WTC11 (cell line): Measurements from ENCODE around the gene MBNL1. TPM values are rescaled to one million over a fixed set of nuclear protein-coding genes. Genes with fewer than 3 reads are reported as not detected.

Source experiments
- ATAC-seq: fragments of 200-7000 bp; cut with Tn5 transposase; 2 replicates; pipeline ENCODE4 v1.10.0; 2021; ENCODE audit warnings: mild to moderate bottlenecking, moderate library complexity
- CTCF ChIA-PET: fragments of 300-600 bp; sonication (Branson Sonifier 250); formaldehyde crosslinking; loops from one replicate; lab custom pipeline; 2021; ENCODE audit warnings: antibody characterized with exemption; lab: Charles Lee
- POLR2A ChIA-PET: fragments of 350-600 bp; sonication (Branson Sonifier 250); formaldehyde crosslinking; loops from one replicate; lab custom pipeline; 2021; ENCODE audit warnings: antibody characterized with exemption; lab: Charles Lee
- DNase-seq: peaks from one replicate; pipeline ENCODE4 v3.0.0; 2021; ENCODE audit warnings: low spot score
- H3K27ac Mint-ChIP-seq: 2 replicates; pipeline ENCODE4 v1.8.0; 2021; ENCODE audit warnings: mixed read lengths
- H3K27me3 Mint-ChIP-seq: 2 replicates; pipeline ENCODE4 v1.8.0; 2021; ENCODE audit warnings: low read depth, mild to moderate bottlenecking, moderate library complexity, mixed read lengths
- H3K36me3 Mint-ChIP-seq: 2 replicates; pipeline ENCODE4 v1.8.0; 2021; ENCODE audit warnings: mixed read lengths
- H3K4me1 Mint-ChIP-seq: 2 replicates; pipeline ENCODE4 v1.8.0; 2022; ENCODE audit warnings: mixed read lengths
- H3K4me3 Mint-ChIP-seq: 2 replicates; pipeline ENCODE4 v1.8.0; 2021; ENCODE audit warnings: mild to moderate bottlenecking, moderate library complexity, mixed read lengths
- H3K9me3 Mint-ChIP-seq: 2 replicates; pipeline ENCODE4 v1.8.0; 2021; ENCODE audit warnings: mixed read lengths
- CREM ChIP-seq: sonication (generic); formaldehyde crosslinking; IDR thresholded peaks from 2 replicates; pipeline ENCODE4 v1.8.1; 2022; ENCODE audit warnings: mild to moderate bottlenecking, missing genetic modification reagents, moderate library complexity
- EMX1 ChIP-seq: fragments of 250-450 bp; sonication (Bioruptor Pico); IDR thresholded peaks from 2 replicates; pipeline ENCODE4 v1.8.0; 2021; ENCODE audit warnings: mild to moderate bottlenecking
- ETV6 ChIP-seq: sonication (generic); formaldehyde crosslinking; IDR thresholded peaks from 2 replicates; pipeline ENCODE4 v1.8.1; 2022; ENCODE audit warnings: mild to moderate bottlenecking, missing genetic modification reagents
- GRHL2 ChIP-seq: fragments of 250-450 bp; sonication (Bioruptor Pico); IDR thresholded peaks from 2 replicates; pipeline ENCODE4 v1.8.0; 2022; ENCODE audit warnings: mild to moderate bottlenecking, moderate library complexity; ENCODE audit not compliant: insufficient replicate concordance, severe bottlenecking
- HMGA2 ChIP-seq: fragments of 250-450 bp; sonication (Bioruptor Pico); IDR thresholded peaks from 2 replicates; pipeline ENCODE4 v1.4.0; 2021; ENCODE audit warnings: mild to moderate bottlenecking, moderate library complexity
- JAZF1 ChIP-seq: fragments of 250-450 bp; sonication (Bioruptor Pico); IDR thresholded peaks from 2 replicates; pipeline ENCODE4 v1.9.0; 2021; ENCODE audit warnings: moderate library complexity, mild to moderate bottlenecking, inconsistent platforms
- MYBL2 ChIP-seq: sonication (generic); formaldehyde crosslinking; IDR thresholded peaks from 2 replicates; pipeline ENCODE4 v1.8.1; 2023; ENCODE audit warnings: mild to moderate bottlenecking, moderate library complexity, missing genetic modification reagents
- PRRX2 ChIP-seq: fragments of 250-450 bp; sonication (Bioruptor Pico); IDR thresholded peaks from 2 replicates; pipeline ENCODE4 v1.8.0; 2021; ENCODE audit warnings: mild to moderate bottlenecking
- TEAD1 ChIP-seq: sonication (generic); formaldehyde crosslinking; IDR thresholded peaks from 2 replicates; pipeline ENCODE4 v1.8.0; 2022; ENCODE audit warnings: mild to moderate bottlenecking, missing genetic modification reagents
- ZNF232 ChIP-seq: sonication (generic); formaldehyde crosslinking; IDR thresholded peaks from 2 replicates; pipeline ENCODE4 v1.8.0; 2022; ENCODE audit warnings: mild to moderate bottlenecking, missing genetic modification reagents
- ZNF396 ChIP-seq: fragments of 250-450 bp; sonication (Bioruptor Pico); IDR thresholded peaks from 2 replicates; pipeline ENCODE4 v1.8.0; 2021; ENCODE audit warnings: mild to moderate bottlenecking, moderate library complexity, borderline replicate concordance
- total RNA-seq: library from RNA; stranded (reverse); gene quantifications from 3 replicates; pipeline ENCODE4 v1.2.3, GENCODE V29; 2021
- TF ChIP-seq, protein P1 (sequence below): fragments of 250-450 bp; sonication (Bioruptor Pico); IDR thresholded peaks from 2 replicates; pipeline ENCODE4 v1.8.0; 2021; ENCODE audit warnings: mild to moderate bottlenecking
- TF ChIP-seq, protein P2 (sequence below): sonication (generic); formaldehyde crosslinking; IDR thresholded peaks from 2 replicates; pipeline ENCODE4 v1.8.1; 2023; ENCODE audit warnings: mild to moderate bottlenecking, missing genetic modification reagents, borderline replicate concordance
- TF ChIP-seq, protein P3 (sequence below): sonication (generic); formaldehyde crosslinking; IDR thresholded peaks from 2 replicates; pipeline ENCODE4 v1.8.0; 2022; ENCODE audit warnings: mild to moderate bottlenecking, missing genetic modification reagents
- TF ChIP-seq, protein P4 (sequence below): sonication (generic); formaldehyde crosslinking; IDR thresholded peaks from 2 replicates; pipeline ENCODE4 v1.8.1; 2023; ENCODE audit warnings: mild to moderate bottlenecking, missing genetic modification reagents

The MBNL1 gene
- total RNA-seq, 1 experiment from 2014 or later = 20.4 TPM

DNA sequence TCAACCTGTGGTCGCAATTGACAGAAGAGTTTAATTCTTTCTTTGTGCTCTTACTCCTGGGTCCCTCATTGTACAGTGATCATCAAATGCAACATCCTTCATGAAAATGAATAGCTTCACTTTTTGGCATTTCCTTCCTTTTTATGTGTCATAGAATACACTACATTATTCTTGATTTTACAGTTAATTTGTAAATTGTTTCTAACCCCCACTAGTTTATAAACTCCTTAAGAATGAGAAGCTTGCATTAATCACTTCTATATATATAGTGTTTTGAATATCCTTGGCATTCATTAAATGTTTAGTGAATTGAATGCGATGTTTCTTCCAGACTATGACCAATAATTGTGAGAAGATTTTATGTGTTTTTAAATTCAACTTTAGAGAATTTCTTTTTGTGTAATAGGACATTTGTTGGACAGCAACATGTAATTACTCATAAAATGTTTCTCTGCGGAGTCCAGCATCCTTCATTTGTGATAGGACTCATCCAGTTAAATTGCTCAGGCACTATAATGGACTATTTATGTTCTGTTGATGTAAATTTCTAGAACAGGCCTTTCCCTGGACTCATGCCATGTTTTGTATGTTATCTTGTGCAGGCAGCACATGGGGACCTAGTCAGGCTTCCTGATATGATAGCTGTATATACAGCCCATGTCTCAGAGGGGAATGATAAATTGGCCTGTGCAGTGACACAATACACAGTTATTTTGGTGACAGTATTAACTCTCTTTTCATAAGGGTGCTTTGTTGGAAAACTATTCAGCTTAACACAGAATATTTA lies 51.3 kb downstream of the MBNL1 start:
- DNase-seq = no peak
- H3K36me3 Mint-ChIP-seq = no peaks in the 10 kb centered on the region

DNA sequence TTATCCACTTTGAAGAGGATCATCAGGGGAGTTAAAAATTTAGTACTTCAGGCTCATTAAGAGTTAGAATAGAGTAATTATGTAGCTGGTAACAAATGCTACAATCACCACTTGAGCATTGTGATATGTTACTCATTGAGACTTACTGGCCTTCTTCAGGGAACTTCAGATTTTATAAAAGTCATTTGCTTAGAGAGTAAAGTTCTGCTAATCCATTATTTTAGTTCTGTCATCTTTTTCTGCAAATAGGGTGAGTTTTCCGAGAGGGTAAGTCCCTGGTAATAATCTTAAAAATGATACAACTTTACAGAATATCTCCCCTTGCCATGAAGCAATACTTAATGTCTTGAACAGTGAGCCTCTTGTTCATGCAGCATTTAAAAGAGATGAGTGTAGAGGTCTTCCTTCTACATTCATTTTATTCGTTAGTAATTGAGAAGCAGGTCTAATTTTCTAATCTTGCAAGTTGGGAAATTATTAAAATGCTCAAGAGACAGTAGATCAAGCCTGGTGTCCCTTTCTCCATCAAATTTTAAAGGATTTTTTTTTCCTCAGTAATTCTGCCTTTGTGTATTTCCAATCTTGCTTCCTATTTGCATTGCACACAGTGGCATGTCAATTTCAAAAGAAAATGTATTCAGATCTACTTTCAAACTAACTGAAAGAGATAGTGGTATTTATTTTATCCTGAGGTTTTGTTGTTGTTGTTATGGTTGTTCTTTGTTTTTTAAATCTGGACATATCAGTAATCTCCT lies 52.6 kb downstream of the MBNL1 start:
- ChIA-PET POLR2A (no interaction called here), CTCF (no interaction called here)
- H3K27me3 Mint-ChIP-seq = no peaks in the 10 kb centered on the region
- H3K36me3 Mint-ChIP-seq = peaks cover 6% of the 10 kb centered on the region; the same call in 1 of the 2 replicates
- no peak for ATAC-seq
- H3K27ac Mint-ChIP-seq = no peak overlapping the region; the same call in 1 of the 2 replicates
- H3K9me3 Mint-ChIP-seq = peaks cover 7% of the 10 kb centered on the region
- no peak for TF ChIP-seq MYBL2 (CRISPR knock-in tag)
- peaks cover 33% of the 10 kb centered on the region for H3K4me1 Mint-ChIP-seq
- no peak for DNase-seq
- no peak overlapping the region for H3K4me3 Mint-ChIP-seq

More for the DNA sequence above, 51.3 kb downstream of the MBNL1 start:
- H3K27me3 Mint-ChIP-seq = no peaks in the 10 kb centered on the region
- no peak overlapping the region for H3K27ac Mint-ChIP-seq
- POLR2A ChIA-PET = interaction anchor here (0.7 kb wide), 1 partner anchor 11 kb away, joined by 4 read pairs; no protein-coding TSS in a partner anchor
- no peak for ATAC-seq
- CTCF ChIA-PET = no interaction called here
- no peak for TF ChIP-seq EMX1 (CRISPR knock-in tag)
- no peak for TF ChIP-seq ETV6 (CRISPR knock-in tag)
- TF ChIP-seq ZNF396 = no peak
- TF ChIP-seq, protein P1, sequence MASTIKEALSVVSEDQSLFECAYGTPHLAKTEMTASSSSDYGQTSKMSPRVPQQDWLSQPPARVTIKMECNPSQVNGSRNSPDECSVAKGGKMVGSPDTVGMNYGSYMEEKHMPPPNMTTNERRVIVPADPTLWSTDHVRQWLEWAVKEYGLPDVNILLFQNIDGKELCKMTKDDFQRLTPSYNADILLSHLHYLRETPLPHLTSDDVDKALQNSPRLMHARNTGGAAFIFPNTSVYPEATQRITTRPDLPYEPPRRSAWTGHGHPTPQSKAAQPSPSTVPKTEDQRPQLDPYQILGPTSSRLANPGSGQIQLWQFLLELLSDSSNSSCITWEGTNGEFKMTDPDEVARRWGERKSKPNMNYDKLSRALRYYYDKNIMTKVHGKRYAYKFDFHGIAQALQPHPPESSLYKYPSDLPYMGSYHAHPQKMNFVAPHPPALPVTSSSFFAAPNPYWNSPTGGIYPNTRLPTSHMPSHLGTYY (CRISPR knock-in tag) = no peak
- TF ChIP-seq JAZF1 (CRISPR knock-in tag) = no peak
- TF ChIP-seq, protein P2, sequence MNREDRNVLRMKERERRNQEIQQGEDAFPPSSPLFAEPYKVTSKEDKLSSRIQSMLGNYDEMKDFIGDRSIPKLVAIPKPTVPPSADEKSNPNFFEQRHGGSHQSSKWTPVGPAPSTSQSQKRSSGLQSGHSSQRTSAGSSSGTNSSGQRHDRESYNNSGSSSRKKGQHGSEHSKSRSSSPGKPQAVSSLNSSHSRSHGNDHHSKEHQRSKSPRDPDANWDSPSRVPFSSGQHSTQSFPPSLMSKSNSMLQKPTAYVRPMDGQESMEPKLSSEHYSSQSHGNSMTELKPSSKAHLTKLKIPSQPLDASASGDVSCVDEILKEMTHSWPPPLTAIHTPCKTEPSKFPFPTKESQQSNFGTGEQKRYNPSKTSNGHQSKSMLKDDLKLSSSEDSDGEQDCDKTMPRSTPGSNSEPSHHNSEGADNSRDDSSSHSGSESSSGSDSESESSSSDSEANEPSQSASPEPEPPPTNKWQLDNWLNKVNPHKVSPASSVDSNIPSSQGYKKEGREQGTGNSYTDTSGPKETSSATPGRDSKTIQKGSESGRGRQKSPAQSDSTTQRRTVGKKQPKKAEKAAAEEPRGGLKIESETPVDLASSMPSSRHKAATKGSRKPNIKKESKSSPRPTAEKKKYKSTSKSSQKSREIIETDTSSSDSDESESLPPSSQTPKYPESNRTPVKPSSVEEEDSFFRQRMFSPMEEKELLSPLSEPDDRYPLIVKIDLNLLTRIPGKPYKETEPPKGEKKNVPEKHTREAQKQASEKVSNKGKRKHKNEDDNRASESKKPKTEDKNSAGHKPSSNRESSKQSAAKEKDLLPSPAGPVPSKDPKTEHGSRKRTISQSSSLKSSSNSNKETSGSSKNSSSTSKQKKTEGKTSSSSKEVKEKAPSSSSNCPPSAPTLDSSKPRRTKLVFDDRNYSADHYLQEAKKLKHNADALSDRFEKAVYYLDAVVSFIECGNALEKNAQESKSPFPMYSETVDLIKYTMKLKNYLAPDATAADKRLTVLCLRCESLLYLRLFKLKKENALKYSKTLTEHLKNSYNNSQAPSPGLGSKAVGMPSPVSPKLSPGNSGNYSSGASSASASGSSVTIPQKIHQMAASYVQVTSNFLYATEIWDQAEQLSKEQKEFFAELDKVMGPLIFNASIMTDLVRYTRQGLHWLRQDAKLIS (CRISPR knock-in tag) = no peak
- TF ChIP-seq CREM (CRISPR knock-in tag) = no peak
- TF ChIP-seq, protein P3, sequence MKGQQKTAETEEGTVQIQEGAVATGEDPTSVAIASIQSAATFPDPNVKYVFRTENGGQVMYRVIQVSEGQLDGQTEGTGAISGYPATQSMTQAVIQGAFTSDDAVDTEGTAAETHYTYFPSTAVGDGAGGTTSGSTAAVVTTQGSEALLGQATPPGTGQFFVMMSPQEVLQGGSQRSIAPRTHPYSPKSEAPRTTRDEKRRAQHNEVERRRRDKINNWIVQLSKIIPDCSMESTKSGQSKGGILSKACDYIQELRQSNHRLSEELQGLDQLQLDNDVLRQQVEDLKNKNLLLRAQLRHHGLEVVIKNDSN (CRISPR knock-in tag) = no peak
- TF ChIP-seq ZNF232 (CRISPR knock-in tag) = no peak
- TF ChIP-seq GRHL2 = no peak
- no peak for TF ChIP-seq HMGA2 (CRISPR knock-in tag)
- TF ChIP-seq TEAD1 (CRISPR knock-in tag) = no peak
- no peaks in the 10 kb centered on the region for H3K9me3 Mint-ChIP-seq
- H3K4me3 Mint-ChIP-seq = no peak overlapping the region
- H3K4me1 Mint-ChIP-seq = peaks cover 37% of the 10 kb centered on the region

DNA sequence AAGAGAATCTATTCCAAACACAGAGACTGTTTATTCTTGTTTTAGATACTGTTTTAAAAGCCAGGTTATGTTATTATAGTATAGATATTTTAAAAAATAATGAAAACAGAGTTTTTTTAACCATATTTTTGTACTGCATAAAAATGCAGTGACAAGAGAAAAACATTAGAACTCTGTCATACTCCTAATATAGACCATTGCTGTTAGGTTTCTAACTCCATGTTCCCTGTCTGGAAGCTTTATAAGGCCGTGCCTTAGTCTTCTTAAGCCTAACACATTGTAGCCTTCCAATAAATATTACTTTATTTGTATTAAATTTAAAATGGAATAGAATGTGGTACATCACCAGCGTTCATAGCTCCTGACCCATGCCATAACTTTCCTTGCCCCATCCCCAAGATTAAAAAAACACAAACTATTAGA lies 53.2 kb downstream of the MBNL1 start:
- Mint-ChIP-seq H3K4me1 (peaks cover 31% of the 10 kb centered on the region), H3K27me3 (no peaks in the 10 kb centered on the region), H3K27ac (no peak overlapping the region), H3K4me3 (no peak overlapping the region), H3K36me3 (peaks cover 6% of the 10 kb centered on the region; the same call in 1 of the 2 replicates), H3K9me3 (peaks cover 7% of the 10 kb centered on the region)
- ChIA-PET CTCF (no interaction called here), POLR2A (no interaction called here)
- TF ChIP-seq, protein P4, sequence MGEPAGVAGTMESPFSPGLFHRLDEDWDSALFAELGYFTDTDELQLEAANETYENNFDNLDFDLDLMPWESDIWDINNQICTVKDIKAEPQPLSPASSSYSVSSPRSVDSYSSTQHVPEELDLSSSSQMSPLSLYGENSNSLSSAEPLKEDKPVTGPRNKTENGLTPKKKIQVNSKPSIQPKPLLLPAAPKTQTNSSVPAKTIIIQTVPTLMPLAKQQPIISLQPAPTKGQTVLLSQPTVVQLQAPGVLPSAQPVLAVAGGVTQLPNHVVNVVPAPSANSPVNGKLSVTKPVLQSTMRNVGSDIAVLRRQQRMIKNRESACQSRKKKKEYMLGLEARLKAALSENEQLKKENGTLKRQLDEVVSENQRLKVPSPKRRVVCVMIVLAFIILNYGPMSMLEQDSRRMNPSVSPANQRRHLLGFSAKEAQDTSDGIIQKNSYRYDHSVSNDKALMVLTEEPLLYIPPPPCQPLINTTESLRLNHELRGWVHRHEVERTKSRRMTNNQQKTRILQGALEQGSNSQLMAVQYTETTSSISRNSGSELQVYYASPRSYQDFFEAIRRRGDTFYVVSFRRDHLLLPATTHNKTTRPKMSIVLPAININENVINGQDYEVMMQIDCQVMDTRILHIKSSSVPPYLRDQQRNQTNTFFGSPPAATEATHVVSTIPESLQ (CRISPR knock-in tag) = no peak
- no peak for TF ChIP-seq PRRX2 (CRISPR knock-in tag)
- ATAC-seq (no peak), DNase-seq (no peak)
